Measurements from ENCODE around the gene PNMA8C. TPM values are rescaled to one million over a fixed set of nuclear protein-coding genes. Genes with fewer than 3 reads are reported as not detected.

PNMA8C gene
- total RNA-seq, 2 donors from 2014 or later: not detected

GRCh38 chr19:46452186-46452585 lies 23.4 kb upstream of the PNMA8C start:
- Histone ChIP-seq H3K36me3 (no peaks in the 10 kb centered on the region), H3K4me3 (no peak overlapping the region), H3K9me3 (no peaks in the 10 kb centered on the region), H3K27me3 (no peaks in the 10 kb centered on the region), H3K27ac (no peak overlapping the region), H3K4me1 (peaks cover 0 to 6% of the 10 kb centered on the region in 2 donors)
- TF ChIP-seq CTCF (IDR thresholded peaks at IDR 0.05): no peak
- DNase-seq (ENCODE audit: low spot score): no peak

DNA sequence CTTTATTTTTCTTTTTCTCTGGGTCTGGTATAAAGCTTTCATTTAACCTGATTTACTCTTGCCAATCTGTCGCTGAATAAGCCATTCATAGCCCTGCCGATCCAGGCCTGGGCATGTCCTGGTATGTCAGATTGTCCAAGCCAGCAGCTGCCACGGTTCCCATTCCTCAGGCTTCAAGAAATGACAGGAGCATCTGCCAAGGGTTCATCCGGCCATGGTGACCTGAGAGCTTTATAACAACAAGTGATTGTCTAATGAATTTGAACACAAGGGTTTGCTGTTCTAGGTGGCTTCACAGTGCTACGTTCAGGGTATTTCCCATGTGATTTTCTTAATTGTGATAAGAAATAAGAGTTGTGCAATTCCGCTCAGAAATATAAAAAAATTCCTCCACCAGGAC lies 22.6 kb upstream of the PNMA8C start:
- H3K27ac ChIP-seq: peak overlapping the region; percentile 46 to 61
- H3K9me3 ChIP-seq: no peaks in the 10 kb centered on the region
- no peaks in the 10 kb centered on the region for H3K27me3 ChIP-seq
- no peak for DNase-seq (ENCODE audit: low spot score)
- no peaks in the 10 kb centered on the region for H3K36me3 ChIP-seq
- no peak for TF ChIP-seq CTCF (IDR thresholded peaks at IDR 0.05)
- H3K4me1 ChIP-seq: peaks cover 0 to 6% of the 10 kb centered on the region in 2 donors
- H3K4me3 ChIP-seq: no peak overlapping the region

GRCh38 chr19:46450737-46451136 lies 22.0 kb upstream of the PNMA8C start:
- peak overlapping the region in 1 of 2 donors; percentile 61 for H3K27ac ChIP-seq
- TF ChIP-seq CTCF (IDR thresholded peaks at IDR 0.05): no peak
- H3K27me3 ChIP-seq: no peaks in the 10 kb centered on the region
- H3K36me3 ChIP-seq: no peaks in the 10 kb centered on the region
- no peaks in the 10 kb centered on the region for H3K9me3 ChIP-seq
- H3K4me1 ChIP-seq: peaks cover 0 to 6% of the 10 kb centered on the region in 2 donors
- DNase-seq (ENCODE audit: low spot score): no peak
- H3K4me3 ChIP-seq: no peak overlapping the region

GRCh38 chr19:46449228-46449627 lies 20.5 kb upstream of the PNMA8C start:
- H3K4me3 ChIP-seq: no peak overlapping the region
- TF ChIP-seq CTCF (IDR thresholded peaks at IDR 0.05): no peak
- no peak for DNase-seq (ENCODE audit: low spot score)
- peak overlapping the region in 1 of 2 donors; percentile 20 for H3K27ac ChIP-seq
- H3K36me3 ChIP-seq: no peaks in the 10 kb centered on the region
- no peaks in the 10 kb centered on the region for H3K9me3 ChIP-seq
- peaks cover 0 to 6% of the 10 kb centered on the region in 2 donors for H3K4me1 ChIP-seq
- H3K27me3 ChIP-seq: no peaks in the 10 kb centered on the region

- DNase-seq (ENCODE audit: low spot score): no peak
- Histone ChIP-seq H3K36me3 (no peaks in the 10 kb centered on the region), H3K4me3 (no peak overlapping the region), H3K27ac (no peak overlapping the region), H3K4me1 (peaks cover 0 to 6% of the 10 kb centered on the region in 2 donors), H3K9me3 (no peaks in the 10 kb centered on the region), H3K27me3 (no peaks in the 10 kb centered on the region)
- no peak for TF ChIP-seq CTCF (IDR thresholded peaks at IDR 0.05)
These were observed 19.9 kb upstream of the PNMA8C start for GRCh38 chr19:46448601-46449000.

GRCh38 chr19:46447824-46448223 lies 19.1 kb upstream of the PNMA8C start:
- Histone ChIP-seq H3K9me3 (no peaks in the 10 kb centered on the region), H3K27ac (peak overlapping the region in 1 of 2 donors; percentile 16), H3K36me3 (no peaks in the 10 kb centered on the region), H3K27me3 (no peaks in the 10 kb centered on the region), H3K4me3 (no peak overlapping the region), H3K4me1 (peaks cover 0 to 11% of the 10 kb centered on the region in 2 donors)
- no peak for DNase-seq (ENCODE audit: low spot score)
- TF ChIP-seq CTCF (IDR thresholded peaks at IDR 0.05): no peak
